Activated effector memory CD4-positive, alpha-beta T cell treated with Interleukin-2 at 50 U/mL for 16 hours (primary cell): ENCODE measurements around the gene ACAD8.

Source experiments
- DNase-seq: peaks from one replicate; pipeline ENCODE4 v3.0.0-alpha.2; 2020

Gene ACAD8

DNA sequence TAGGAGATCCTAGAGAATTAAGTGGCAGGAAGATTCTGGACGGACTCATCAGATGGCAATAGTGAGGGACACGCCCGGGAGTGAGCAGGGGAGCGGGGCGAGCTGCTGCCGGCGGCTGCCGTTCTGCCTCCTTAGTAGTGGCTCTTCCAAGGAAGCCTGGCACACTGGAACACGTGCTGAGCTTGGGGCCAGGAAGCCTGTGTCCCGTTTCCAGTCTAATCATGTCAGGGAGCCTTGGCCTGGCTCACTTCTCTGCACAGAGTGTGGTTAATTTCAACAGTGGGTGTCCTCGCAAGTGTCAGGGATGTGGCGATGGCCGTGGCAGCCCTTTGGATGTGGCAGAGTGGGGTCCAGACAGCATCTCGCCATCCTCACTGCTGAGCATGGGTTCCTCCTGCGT is 39.3 kb downstream of the ACAD8 start:
- no peak for DNase-seq

DNA sequence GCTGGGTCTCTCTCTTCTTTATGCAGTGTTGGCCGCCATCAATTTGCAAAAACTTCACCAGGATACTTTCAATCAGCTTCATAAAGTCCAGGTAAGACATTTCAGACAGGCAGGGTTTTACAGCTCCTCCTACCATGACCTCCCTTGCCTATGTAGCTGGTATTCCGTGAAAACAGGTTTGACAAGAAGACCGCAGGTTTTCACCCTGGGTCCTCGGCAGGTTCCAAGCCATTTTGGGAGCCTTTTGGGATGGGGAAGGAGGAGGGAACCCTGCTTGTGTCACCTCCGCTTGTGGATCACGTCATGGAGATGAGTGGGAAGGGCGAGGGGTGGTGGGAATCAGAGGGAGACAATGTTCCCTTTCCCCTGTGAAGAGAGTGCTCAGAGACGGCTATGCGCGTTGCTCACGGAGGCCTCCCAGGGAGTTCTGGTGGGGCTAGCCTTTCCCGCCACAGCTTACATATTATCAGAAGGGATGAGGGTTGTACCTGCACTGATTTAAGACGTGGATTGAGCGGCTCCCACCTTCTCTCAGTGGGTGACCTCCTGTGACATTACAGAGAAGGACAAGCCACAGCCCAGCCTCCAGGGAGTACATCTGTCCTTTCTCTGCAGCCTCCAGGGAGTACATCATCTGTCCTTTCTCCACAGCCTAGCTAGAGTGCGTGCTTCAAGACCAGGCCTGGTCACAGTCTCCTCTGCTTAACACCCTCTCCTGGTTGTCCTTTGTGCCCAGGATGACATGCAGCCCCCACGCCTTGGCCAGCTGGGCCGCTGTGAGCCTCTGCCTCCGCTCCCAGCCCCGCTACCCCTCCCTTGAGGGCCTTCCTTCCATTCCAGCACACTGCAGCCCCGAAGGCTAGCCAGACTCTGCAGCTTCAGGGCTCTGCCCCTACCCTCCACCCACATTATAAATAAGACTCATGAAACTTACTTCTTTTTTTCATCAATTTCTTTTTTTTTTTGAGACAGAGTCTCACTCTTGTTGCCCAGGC is 40.0 kb downstream of the ACAD8 start:
- DNase-seq, result no peak

DNA sequence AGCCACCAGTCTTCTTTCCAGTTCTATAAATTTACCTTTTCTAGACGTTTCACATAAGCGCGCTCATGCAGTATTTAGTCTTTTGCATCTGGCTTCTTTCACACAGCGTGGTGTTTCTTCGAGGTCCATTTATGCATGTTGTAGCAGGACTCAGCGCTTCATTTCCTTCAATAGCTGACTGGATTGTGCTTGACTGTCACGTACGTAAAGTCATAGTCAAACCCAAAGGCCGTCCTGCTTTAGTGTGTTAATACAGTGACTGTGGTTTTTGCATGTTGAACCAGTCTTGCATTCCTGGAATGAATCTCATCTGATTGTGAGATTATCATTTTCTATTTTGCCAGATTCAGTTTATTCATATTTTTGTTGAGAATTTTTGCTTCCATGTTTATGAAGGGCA is 41.3 kb downstream of the ACAD8 start:
- DNase-seq, result no peak

DNA sequence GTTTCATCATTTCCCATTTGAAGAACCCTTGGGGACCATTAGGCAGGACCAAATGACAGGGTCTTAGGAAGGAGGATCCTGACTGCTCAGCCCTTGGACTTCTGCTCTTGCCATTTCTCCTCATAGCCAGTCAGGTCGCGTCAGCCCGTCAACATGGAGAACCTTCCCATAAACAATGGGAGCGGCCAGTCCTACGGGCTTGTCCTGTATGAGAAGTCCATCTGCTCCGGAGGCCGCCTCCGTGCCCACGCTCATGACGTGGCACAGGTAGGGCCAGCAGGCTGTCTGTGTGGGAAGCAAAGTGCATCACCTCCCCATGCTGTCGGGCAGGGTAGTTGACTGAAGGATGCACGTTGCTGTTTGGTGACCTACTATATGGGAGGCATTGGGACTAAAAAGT is 58.9 kb downstream of the ACAD8 start:
- DNase-seq, result no peak

DNA sequence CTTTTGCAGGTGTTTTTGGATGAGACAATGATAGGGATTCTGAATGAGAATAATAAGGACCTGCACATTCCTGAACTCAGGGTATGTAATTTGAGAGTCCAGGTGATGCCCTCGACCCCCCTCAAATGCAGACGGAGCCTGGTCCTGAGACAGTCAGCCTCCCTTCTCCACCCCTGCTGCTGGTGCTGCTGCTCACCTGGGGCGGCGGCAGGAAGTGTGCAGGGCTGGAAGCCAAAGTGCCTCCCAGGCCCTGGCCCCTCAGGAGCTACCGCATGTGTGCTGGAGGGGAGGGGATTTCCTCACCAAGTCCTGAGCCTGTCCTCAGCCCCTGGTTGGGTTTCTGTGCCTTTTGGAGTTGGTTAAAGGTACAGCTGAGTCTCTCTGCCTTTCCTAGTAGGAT is 59.4 kb downstream of the ACAD8 start:
- no peak for DNase-seq

DNA sequence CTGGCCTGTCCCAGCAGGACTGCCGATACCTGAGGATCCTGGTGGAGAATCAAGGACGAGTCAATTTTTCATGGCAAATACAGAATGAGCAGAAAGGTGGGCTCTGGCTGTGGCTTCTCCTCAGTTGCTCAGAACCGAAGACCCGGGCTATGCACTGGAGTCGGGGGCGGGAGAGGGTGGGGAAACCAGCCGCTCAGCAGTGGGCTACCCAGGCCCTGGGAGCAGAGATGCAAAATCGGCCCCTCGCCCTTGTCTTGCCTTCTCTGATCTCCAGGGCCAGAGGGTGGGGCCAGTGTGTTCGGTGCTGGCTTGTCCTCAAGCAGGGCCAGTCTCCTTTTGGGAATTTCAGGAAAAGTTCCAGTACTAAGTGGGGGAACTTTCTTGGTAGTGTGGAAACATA is 60.0 kb downstream of the ACAD8 start:
- DNase-seq, result no peak

DNA sequence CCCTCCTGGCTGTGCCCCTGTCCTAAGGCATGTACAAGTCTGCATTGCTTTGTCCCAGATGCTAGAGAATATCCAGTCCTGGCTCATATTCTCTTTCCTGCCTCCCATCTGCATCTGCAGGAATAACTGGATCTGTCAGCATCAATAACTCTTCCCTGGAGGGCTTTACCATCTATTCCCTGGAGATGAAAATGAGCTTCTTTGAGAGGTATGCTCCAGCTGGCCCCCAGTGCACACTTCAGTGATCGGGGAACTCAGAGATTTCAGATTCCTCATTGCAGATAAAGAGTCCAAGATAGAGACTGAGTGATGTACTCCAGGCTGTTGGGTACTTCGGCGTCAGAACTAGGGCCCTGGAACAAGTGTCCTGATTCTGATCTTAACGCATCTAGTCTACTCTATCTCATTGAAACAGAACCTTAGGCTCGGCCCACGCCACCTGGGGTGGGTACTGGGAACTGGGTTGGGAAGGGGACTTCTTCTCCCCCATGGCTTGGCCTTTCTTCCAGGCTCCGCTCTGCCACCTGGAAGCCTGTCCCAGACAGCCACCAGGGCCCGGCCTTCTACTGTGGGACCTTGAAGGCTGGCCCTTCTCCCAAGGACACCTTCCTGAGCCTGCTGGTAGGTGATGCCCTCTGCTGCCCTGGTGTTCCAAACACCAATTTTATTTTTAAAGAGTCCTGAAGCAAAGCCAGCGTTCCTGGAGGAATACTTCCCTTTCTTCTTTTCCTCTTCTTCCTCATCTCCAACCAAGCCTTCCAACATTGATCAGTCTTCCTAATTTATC is 60.6 kb downstream of the ACAD8 start:
- no peak for DNase-seq
